Measurements from ENCODE around the gene MDC1.

MDC1 gene

DNA sequence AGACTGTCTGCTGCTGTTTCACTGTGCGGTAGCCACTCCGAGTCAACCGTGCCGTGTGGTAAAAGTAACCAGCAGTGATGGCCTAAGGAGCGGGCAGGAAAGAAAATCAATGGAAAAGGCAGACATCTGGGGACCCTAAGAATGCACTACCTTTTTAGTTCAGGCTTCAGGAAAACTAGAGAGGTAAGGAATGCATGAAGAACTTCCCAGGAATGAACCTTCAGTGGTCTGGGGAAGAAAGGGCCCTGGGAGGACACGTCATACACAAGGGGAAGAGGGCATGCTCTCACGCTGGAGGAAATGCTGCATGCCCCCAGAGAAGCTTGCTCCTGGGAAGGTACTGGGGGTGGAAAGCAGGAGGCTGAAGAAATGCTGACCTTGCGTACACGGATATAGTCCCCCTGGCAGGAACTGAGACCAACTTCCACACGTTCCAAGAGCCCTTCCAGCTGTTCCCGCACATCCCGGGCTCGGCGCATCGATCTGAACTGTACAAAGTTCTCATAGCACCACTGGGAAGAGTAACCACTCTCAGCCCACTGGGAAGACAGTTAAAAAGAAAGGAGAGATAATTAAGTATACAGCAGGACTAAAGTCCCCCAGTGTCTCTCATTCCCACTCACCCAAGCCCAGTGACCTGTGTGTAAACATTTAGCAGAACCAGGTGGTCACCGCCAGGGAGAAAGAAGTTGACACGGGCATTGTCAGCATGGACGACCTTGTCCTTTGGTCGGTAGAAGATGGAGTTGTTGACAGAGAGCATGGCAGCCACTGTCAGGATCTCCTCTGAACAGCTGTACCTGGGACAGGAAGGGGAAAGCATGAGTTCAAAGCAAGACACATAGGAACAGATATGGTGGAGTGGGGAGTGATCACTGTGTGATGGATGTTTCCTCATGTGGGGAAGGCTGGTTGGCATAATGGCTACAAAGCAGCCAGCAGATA is 62.0 kb downstream of the MDC1 start:
- no peak overlapping the region for H3K4me3 ChIP-seq (replicated peaks in 1 of 2; ENCODE audit: low read depth in 2 of 2, low read length in 2 of 2)
- TF ChIP-seq, protein P1, sequence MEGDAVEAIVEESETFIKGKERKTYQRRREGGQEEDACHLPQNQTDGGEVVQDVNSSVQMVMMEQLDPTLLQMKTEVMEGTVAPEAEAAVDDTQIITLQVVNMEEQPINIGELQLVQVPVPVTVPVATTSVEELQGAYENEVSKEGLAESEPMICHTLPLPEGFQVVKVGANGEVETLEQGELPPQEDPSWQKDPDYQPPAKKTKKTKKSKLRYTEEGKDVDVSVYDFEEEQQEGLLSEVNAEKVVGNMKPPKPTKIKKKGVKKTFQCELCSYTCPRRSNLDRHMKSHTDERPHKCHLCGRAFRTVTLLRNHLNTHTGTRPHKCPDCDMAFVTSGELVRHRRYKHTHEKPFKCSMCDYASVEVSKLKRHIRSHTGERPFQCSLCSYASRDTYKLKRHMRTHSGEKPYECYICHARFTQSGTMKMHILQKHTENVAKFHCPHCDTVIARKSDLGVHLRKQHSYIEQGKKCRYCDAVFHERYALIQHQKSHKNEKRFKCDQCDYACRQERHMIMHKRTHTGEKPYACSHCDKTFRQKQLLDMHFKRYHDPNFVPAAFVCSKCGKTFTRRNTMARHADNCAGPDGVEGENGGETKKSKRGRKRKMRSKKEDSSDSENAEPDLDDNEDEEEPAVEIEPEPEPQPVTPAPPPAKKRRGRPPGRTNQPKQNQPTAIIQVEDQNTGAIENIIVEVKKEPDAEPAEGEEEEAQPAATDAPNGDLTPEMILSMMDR (IDR thresholded peaks at IDR 0.05; ENCODE audit: low read depth, low read length), result no peak
- no peak for DNase-seq (ENCODE audit: low read depth in 2 of 2)

DNA sequence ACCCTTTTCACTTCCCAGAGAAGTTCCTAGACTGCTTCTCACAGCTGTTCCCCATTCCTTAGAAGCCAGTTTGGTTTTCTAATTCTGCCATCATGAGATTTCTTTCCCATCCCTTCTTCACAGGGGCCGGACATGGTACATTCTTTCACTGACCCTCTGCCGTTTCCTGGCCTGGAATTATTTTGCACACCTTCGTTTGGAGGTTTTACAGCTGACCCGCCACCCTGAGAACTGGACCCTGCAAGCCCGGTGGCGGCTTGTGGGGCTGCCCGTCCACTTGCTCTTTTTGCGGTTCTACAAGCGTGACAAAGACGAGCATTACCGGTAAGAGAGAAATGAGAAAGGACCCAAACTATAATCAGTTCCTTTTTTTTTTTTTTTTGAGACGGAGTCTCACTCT is 65.9 kb downstream of the MDC1 start:
- TF ChIP-seq, protein P1 (IDR thresholded peaks at IDR 0.05; ENCODE audit: low read depth, low read length), result no peak
- no peak overlapping the region for H3K4me3 ChIP-seq (replicated peaks in 1 of 2; ENCODE audit: low read depth in 2 of 2, low read length in 2 of 2)
- no peak for DNase-seq (ENCODE audit: low read depth in 2 of 2)
